Ovary (tissue), 9 donors: ENCODE data around the gene RIBC2. TPM values are rescaled to one million over a fixed set of nuclear protein-coding genes. Genes with fewer than 3 reads are reported as not detected.
A peak's percentile ranks its signal among the peaks of the same experiment; 100 is the strongest.

Experiments used
- DNase-seq, 5 donors: peaks; one replicate each; pipeline ENCODE4 v3.0.0-alpha.2; 2019 to 2020
- H3K27ac ChIP-seq, 2 donors: fragments of 200-600 bp; one replicate each; pipeline versions ENCODE4 v1.5.1 to v1.8.0; 2019 to 2022
- H3K27me3 ChIP-seq: fragments of 200-600 bp; one replicate; pipeline ENCODE4 v1.8.0; 2022
- H3K36me3 ChIP-seq: fragments of 200-600 bp; sonication (generic); one replicate; pipeline ENCODE4 v1.5.1; 2019
- H3K4me1 ChIP-seq: one replicate; pipeline ENCODE4 v1.8.1; 2013; ENCODE audit warnings: mild to moderate bottlenecking, moderate library complexity; ENCODE audit not compliant: insufficient read depth
- H3K4me3 ChIP-seq: fragments of 200-600 bp; sonication (generic); one replicate; pipeline ENCODE4 v1.5.1; 2017
- H3K9me3 ChIP-seq, 2 donors: fragments of 200-600 bp in 1 of 2; sonication (generic) in 1 of 2; one replicate each; pipeline versions ENCODE4 v1.5.1 to v1.8.1; 2013 to 2019; ENCODE audit warnings: mild to moderate bottlenecking in 1 of 2, moderate library complexity in 1 of 2
- CTCF ChIP-seq, 3 donors: fragments of 450-650 bp in 2 of 3; fragments of 200-600 bp in 1 of 3; IDR thresholded peaks; one replicate each; pipeline versions ENCODE4 v1.5.1 to v1.8.0; 2016 to 2022; ENCODE audit warnings: antibody characterized with exemption in 3 of 3, mild to moderate bottlenecking in 1 of 3
- EP300 ChIP-seq: sonication (generic); formaldehyde crosslinking; IDR thresholded peaks from one replicate; pipeline ENCODE4 v1.6.1; 2017; ENCODE audit warnings: antibody characterized with exemption
- POLR2A ChIP-seq: fragments of 450-650 bp; IDR thresholded peaks from one replicate; pipeline ENCODE4 v1.6.1; 2017; ENCODE audit warnings: antibody characterized with exemption, mild to moderate bottlenecking, moderate library complexity
- WGBS, 3 donors: extraction: QIAGEN DNeasy Blood & Tissue Kit in 1 of 3; methylation state at CpG; one replicate each; pipeline versions ENCODE4 v1.1.5 to v1.1.7; 2013 to 2017; 5-methylcytosine and 5-hydroxymethylcytosine counted together
- intact Hi-C, 4 donors: fragments of 100-400 bp; cut with DNase I; formaldehyde crosslinking; loops; one replicate each; pipeline versions ENCODE4 v1.11.0 to v1.15.1; 2022 to 2023
- polyA plus RNA-seq, 2 donors: library from polyadenylated mRNA; stranded (reverse); fragments of 200-250 nt in 1 of 2; fragments of 350-450 nt in 1 of 2; fragmentation: Illumina TruSeq in 1 of 2; extraction: RNeasy Lipid Tissue Mini Kit (QIAGEN cat#74804) in 1 of 2; gene quantifications; one replicate each; pipeline ENCODE4 v1.2.3, GENCODE V29; 2013 to 2014
- total RNA-seq, 7 donors: library from RNA; depleted of rRNA in 2 of 7; stranded (reverse); fragments of >200 nt in 2 of 7; fragmentation: NEBNext Ultra II Directional in 3 of 7; extraction: Animal tissue kit (Norgen Biotek cat#: 25700) in 3 of 7; gene quantifications; one replicate each; pipeline versions ENCODE4 v1.1.0 to v1.2.4, GENCODE V29; 2016 to 2023
- donor health status: DM: no; HTN: no; CAD: no; lungs with moderate emphysema.
- donor health status: DM: no; HTN: no; CAD: no.
- donor health status: Bipolar disorder and iron deficiency.
- donor health status: DM: yes; HTN: yes; CAD: no.
- donor health status: DM: no; HTN: no; CAD: no.
- donor health status: DM: yes; HTN: yes; CAD: no.

The RIBC2 gene
- total and polyA plus RNA-seq, 9 donors: 0.25 to 7.5 (median 0.97) TPM; not detected in 1

DNA sequence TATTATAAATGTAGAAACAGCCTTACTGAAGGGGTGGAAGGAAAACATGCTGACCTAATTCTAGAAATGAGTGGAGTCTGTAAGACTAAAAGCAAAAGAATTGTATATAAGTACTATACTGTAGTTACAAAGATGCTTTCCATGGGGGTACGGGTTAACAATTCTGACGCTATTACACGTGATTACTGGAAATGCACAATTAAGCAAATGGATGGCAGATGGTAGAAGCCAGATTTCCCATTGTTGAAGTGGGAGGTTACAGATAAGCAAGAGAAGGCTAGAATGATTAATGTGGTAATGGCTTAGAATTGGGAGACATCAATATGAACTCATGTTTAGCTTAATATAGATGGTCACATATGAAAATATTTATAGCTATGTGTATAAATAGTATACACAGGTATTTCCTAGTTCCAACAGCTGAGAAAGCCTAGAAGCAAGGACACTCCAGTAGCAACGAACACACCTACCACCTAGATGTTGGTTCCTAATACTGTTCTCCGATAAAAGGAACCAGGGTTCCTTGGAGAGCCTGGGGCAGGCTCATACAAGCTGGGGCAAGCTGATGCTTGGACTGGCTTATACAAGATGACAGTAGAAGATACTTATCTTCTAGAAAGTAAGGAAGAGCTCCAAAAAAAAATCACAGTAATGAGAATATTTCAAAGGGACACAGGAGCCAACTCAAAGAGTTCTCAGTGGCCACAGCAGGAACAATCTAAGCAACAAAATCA, 13.6 kb upstream of the RIBC2 start:
- no peaks in the 10 kb centered on the region for H3K27me3 ChIP-seq
- DNase-seq: no peak
- no peaks in the 10 kb centered on the region for H3K9me3 ChIP-seq
- TF ChIP-seq POLR2A (no peak), CTCF (IDR thresholded peaks at IDR 0.05) (no peak), EP300 (no peak)
- H3K36me3 ChIP-seq: no peaks in the 10 kb centered on the region
- no peaks in the 10 kb centered on the region for H3K4me1 ChIP-seq
- intact Hi-C loops: no loop called here
- H3K4me3 ChIP-seq: no peak overlapping the region
- WGBS, 3 donors: 79 to 85% (median 81%) methylated on average over 5 of the region's 5 CpGs
- no peak overlapping the region for H3K27ac ChIP-seq

DNA sequence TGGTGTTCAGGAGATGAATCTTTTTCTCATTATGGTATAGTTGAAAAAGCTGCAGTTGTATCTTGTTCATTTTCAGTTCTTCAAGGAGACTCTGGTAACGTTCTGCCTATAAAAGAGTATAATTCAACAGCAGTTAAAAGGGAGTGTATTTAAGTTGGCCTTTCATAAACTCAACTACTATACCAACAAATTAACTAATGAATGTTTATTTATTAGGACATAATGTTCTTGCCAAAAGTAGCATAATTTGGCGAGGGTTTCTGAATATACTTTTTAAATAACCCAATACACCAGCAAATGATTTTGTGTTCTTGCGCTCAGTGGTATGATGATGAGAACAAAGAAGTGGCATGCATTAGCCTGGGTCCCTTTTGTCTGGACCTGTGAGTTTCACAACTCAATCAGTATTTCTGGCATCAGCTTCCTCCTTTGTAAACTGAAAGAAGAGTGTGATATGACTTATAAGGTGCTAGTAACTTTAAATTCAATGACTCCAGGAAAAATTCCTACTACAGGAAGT, 11.0 kb upstream of the RIBC2 start:
- intact Hi-C loops: loop anchor here in 1 of 4 donors (2.0 kb wide), 1 partner anchor 48 kb away; no protein-coding TSS in a partner anchor
- WGBS, 3 donors: 66 to 70% (median 68%) methylated on average over 3 of the region's 3 CpGs
- Histone ChIP-seq H3K4me1 (no peaks in the 10 kb centered on the region), H3K27me3 (no peaks in the 10 kb centered on the region), H3K27ac (no peak overlapping the region), H3K4me3 (no peak overlapping the region), H3K9me3 (no peaks in the 10 kb centered on the region), H3K36me3 (no peaks in the 10 kb centered on the region)
- DNase-seq: no peak
- no peak for TF ChIP-seq CTCF (IDR thresholded peaks at IDR 0.05)

DNA sequence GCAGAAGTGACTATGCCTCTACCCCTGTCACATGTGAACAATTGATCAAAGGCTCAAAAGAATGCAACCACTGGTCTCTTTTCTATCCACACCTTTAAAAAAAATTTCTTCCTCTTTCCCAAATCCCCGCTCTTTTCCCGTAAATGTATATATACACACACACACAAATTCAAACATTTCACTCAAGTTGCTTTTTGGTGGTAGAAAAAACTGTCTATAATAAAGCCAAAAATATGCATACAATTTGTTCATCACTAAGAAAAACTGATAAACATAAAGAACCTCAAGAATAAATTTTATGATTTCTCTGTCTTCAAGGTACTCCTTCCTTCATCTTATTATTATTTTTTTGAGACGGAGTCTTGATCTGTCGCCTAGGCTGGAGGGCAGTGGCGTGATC, 5.7 kb upstream of the RIBC2 start:
- TF ChIP-seq CTCF (IDR thresholded peaks at IDR 0.05) (no peak), POLR2A (no peak), EP300 (no peak)
- WGBS, 3 donors: 95 to 99% (median 98%) methylated on average over 5 of the region's 5 CpGs
- Histone ChIP-seq H3K36me3 (no peaks in the 10 kb centered on the region), H3K9me3 (no peaks in the 10 kb centered on the region), H3K27me3 (no peaks in the 10 kb centered on the region), H3K4me3 (no peak overlapping the region), H3K27ac (no peak overlapping the region), H3K4me1 (no peaks in the 10 kb centered on the region)
- intact Hi-C loops: no loop called here
- no peak for DNase-seq

DNA sequence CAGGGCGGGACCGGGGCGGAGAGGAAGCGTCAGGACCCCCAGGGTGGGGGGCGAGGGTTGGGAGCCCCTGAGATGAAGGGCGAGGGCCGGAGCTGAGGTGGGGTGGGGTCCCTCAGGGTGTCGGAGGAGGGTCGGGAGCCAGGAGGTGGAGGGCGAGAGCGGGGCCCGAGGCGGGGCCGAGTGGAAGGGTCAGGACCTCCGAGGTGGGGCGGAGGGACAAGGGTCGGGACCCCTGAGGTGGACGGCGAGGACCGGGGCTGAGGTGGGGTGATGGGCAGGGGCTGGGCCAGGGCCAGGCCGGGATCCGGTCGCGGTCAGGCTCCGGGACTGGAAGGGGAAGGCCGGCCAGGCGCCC, 503 bp upstream of the RIBC2 start:
- Histone ChIP-seq H3K9me3 (no peaks in the 10 kb centered on the region), H3K4me3 (no peak overlapping the region), H3K36me3 (no peaks in the 10 kb centered on the region), H3K4me1 (peaks cover 8% of the 10 kb centered on the region), H3K27me3 (no peaks in the 10 kb centered on the region), H3K27ac (no peak overlapping the region)
- intact Hi-C loops: no loop called here
- WGBS, 3 donors: 87 to 89% (median 88%) methylated on average over 27 of the region's 27 CpGs
- TF ChIP-seq CTCF (IDR thresholded peaks at IDR 0.05) (no peak), EP300 (no peak), POLR2A (no peak)
- peak in 3 of 5 donors; percentile 39 to 53 (median 47) for DNase-seq
